ENCODE results near the gene MIDN. TPM values are rescaled to one million over a fixed set of nuclear protein-coding genes. Genes with fewer than 3 reads are reported as not detected.

MIDN gene
- total RNA-seq, 1 experiment from 2014 or later, result 286 TPM

- Histone ChIP-seq H4K8ac (replicated peaks; ENCODE audit: insufficient read length, low read depth, low read length) (no peak overlapping the region), H3K56ac (ENCODE audit: insufficient read length, low read depth, low read length) (no peak overlapping the region), H3K4me1 (ENCODE audit: insufficient read depth, low read length) (no peaks in the 10 kb centered on the region), H2BK15ac (ENCODE audit: low read depth, low read length) (no peak overlapping the region), H3T11ph (ENCODE audit: low read length) (no peak overlapping the region), H2BK20ac (ENCODE audit: low read depth, low read length, poor library complexity, severe bottlenecking) (no peak overlapping the region), H3K27me3 (ENCODE audit: insufficient read depth, low read length) (no peaks in the 10 kb centered on the region), H3K9me3 (ENCODE audit: control insufficient read depth, low read depth, low read length) (no peaks in the 10 kb centered on the region), H2AK5ac (ENCODE audit: insufficient read length, low read length) (no peak overlapping the region), H2BK5ac (ENCODE audit: insufficient read length, low read length) (no peak overlapping the region), H4K5ac (ENCODE audit: insufficient read length, low read depth, low read length) (no peak overlapping the region), H4K91ac (ENCODE audit: insufficient read length, low read depth, low read length) (no peak overlapping the region), H3K4me2 (ENCODE audit: insufficient read depth, insufficient read length, low read length) (no peak overlapping the region), H3K9ac (ENCODE audit: extremely low read depth, insufficient read length, low read length) (no peak overlapping the region), H3K79me1 (ENCODE audit: insufficient read depth, low read depth, low read length, poor library complexity, severe bottlenecking) (no peaks in the 10 kb centered on the region), H2BK120ac (ENCODE audit: low read depth, low read length, poor library complexity, severe bottlenecking) (no peak overlapping the region), H3K23me2 (ENCODE audit: insufficient read length, low read depth, low read length, poor library complexity, severe bottlenecking) (peaks cover 4% of the 10 kb centered on the region), H3K27ac (ENCODE audit: insufficient read length, low read depth, low read length) (no peak overlapping the region), H3K18ac (ENCODE audit: insufficient read length, low read depth, low read length) (no peak overlapping the region), H4K20me1 (ENCODE audit: control insufficient read depth, insufficient read depth, insufficient read length) (no peaks in the 10 kb centered on the region), H3K14ac (ENCODE audit: insufficient read depth, low read length) (no peak overlapping the region; the same call in 1 of the 2 replicates), H3K4ac (ENCODE audit: low read depth, low read length) (no peak overlapping the region), H2BK12ac (ENCODE audit: insufficient read length, low read depth, low read length) (no peak overlapping the region), H2AFZ (ENCODE audit: low read length) (no peak overlapping the region), H3K79me2 (ENCODE audit: insufficient read depth, low read length) (peaks cover 2% of the 10 kb centered on the region; the same call in 1 of the 2 replicates), H3K23ac (ENCODE audit: insufficient read length, low read depth, low read length) (no peak overlapping the region)
- Mint-ChIP-seq H3K9me3 (no peaks in the 10 kb centered on the region), H3K27me3 (ENCODE audit: low read depth) (peaks cover 16% of the 10 kb centered on the region), H3K4me1 (peaks cover 0 to 18% of the 10 kb centered on the region in 2 experiments; a peak in 2 of 4 replicates), H3K4me3 (no peak overlapping the region), H3K27ac (no peak overlapping the region), H3K36me3 (ENCODE audit: insufficient read depth in 1 of 3, low read depth in 3 of 3) (no peaks in the 10 kb centered on the region)
- no peak for DNase-seq
- WGBS (ENCODE audit: extremely low coverage, insufficient read length, low lambda C conversion rate), result no CpG with 5 or more reads among the region's 40 CpGs
- no peak for TF ChIP-seq CTCF (conservative IDR thresholded peaks at IDR 0.05)
These were observed 42.6 kb downstream of the MIDN start for GRCh38 chr19:1290703-1291651.

Measured in H9 (cell line).